Naive thymus-derived CD4-positive, alpha-beta T cell (primary cell): ENCODE data around the gene RNF5. TPM values are rescaled to one million over a fixed set of nuclear protein-coding genes. Genes with fewer than 3 reads are reported as not detected.
A peak's percentile ranks its signal among the peaks of the same experiment; 100 is the strongest.
"Not testable (repeated sequence)": the region's sequence is repeated elsewhere in the genome, so short reads cannot be mapped to it uniquely, and the experiment has no call there.

ENCODE experiments used
- ATAC-seq: fragments of 150-1000 bp; cut with Tn5 transposase; 2 replicates; pipeline ENCODE4 v1.10.0; 2021; ENCODE audit warnings: mild to moderate bottlenecking, moderate library complexity
- CTCF ChIA-PET: fragments of 350-600 bp; sonication (Branson Sonifier 250); formaldehyde crosslinking; loops from one replicate; lab custom pipeline; 2021; ENCODE audit warnings: antibody characterized with exemption; lab: Charles Lee
- POLR2A ChIA-PET: fragments of 350-600 bp; sonication (Branson Sonifier 250); formaldehyde crosslinking; loops from one replicate; lab custom pipeline; 2021; ENCODE audit warnings: antibody characterized with exemption, inconsistent platforms; lab: Charles Lee
- DNase-seq, 9 donors: peaks; one replicate each; pipeline versions ENCODE4 v3.0.0 to v3.0.0-alpha.2; 2020 to 2022; ENCODE audit warnings: mixed read lengths in 1 of 9
- H3K27ac ChIP-seq: one replicate; pipeline ENCODE4 v1.7.0; 2013; ENCODE audit warnings: mild to moderate bottlenecking, low read depth, low read length, moderate library complexity
- H3K27me3 ChIP-seq, 2 donors: one replicate each; pipeline ENCODE4 v1.7.0; 2013; ENCODE audit warnings: low read length in 2 of 2, mild to moderate bottlenecking in 2 of 2, moderate library complexity in 2 of 2; ENCODE audit not compliant: control insufficient read depth in 2 of 2, insufficient read depth in 2 of 2
- H3K36me3 ChIP-seq, 3 experiments: 1 replicate in 2 of 3; 2 replicates in 1 of 3; pipeline ENCODE4 v1.7.0; 2013; ENCODE audit warnings: low read length in 3 of 3, mild to moderate bottlenecking in 3 of 3, moderate library complexity in 1 of 3; ENCODE audit not compliant: insufficient read depth in 3 of 3, control insufficient read depth in 2 of 3
- H3K4me1 ChIP-seq, 2 donors: one replicate each; pipeline ENCODE4 v1.7.0; 2013; ENCODE audit warnings: low read length in 2 of 2, mild to moderate bottlenecking in 2 of 2, moderate library complexity in 1 of 2; ENCODE audit not compliant: control insufficient read depth in 2 of 2, insufficient read depth in 2 of 2
- H3K4me3 ChIP-seq: 2 replicates; pipeline ENCODE4 v1.7.0; 2013; ENCODE audit warnings: mild to moderate bottlenecking, low read length
- H3K9me3 ChIP-seq, 3 experiments: 1 replicate in 2 of 3; 2 replicates in 1 of 3; pipeline ENCODE4 v1.7.0; 2013; ENCODE audit warnings: low read length in 3 of 3; ENCODE audit not compliant: control insufficient read depth in 2 of 3
- H3K27ac Mint-ChIP-seq, 9 donors: one replicate each; pipeline ENCODE4 v1.8.0; 2020 to 2022; ENCODE audit warnings: mixed read lengths in 9 of 9, mild to moderate bottlenecking in 8 of 9, moderate library complexity in 5 of 9, inconsistent platforms in 2 of 9
- H3K27me3 Mint-ChIP-seq, 5 donors: one replicate each; pipeline ENCODE4 v1.8.0; 2021 to 2022; ENCODE audit warnings: mixed read lengths in 5 of 5, mild to moderate bottlenecking in 1 of 5
- H3K36me3 Mint-ChIP-seq, 5 donors: one replicate each; pipeline ENCODE4 v1.8.0; 2020 to 2022; ENCODE audit warnings: mixed read lengths in 5 of 5, mild to moderate bottlenecking in 3 of 5, inconsistent platforms in 1 of 5
- H3K4me1 Mint-ChIP-seq, 7 donors: one replicate each; pipeline ENCODE4 v1.8.0; 2020 to 2022; ENCODE audit warnings: mixed read lengths in 7 of 7, mild to moderate bottlenecking in 3 of 7, inconsistent platforms in 1 of 7
- H3K4me3 Mint-ChIP-seq, 10 donors: one replicate each; pipeline ENCODE4 v1.8.0; 2020 to 2022; ENCODE audit warnings: mild to moderate bottlenecking in 10 of 10, mixed read lengths in 10 of 10, moderate library complexity in 6 of 10, inconsistent platforms in 2 of 10
- H3K9me3 Mint-ChIP-seq, 11 donors: one replicate each; pipeline ENCODE4 v1.8.0; 2020 to 2022; ENCODE audit warnings: mixed read lengths in 11 of 11, mild to moderate bottlenecking in 4 of 11, inconsistent platforms in 1 of 11, moderate library complexity in 1 of 11
- intact Hi-C, 2 donors: fragments of 100-400 bp; cut with micrococcal nuclease; formaldehyde crosslinking; loops; one replicate each; pipeline ENCODE4 v1.15.1; 2023
- polyA plus RNA-seq, 2 donors: library from polyadenylated mRNA; unstranded; fragments of 300-500 nt; fragmentation: Illumina TruSeq; gene quantifications; one replicate each; pipeline ENCODE4 v1.2.3, GENCODE V29; 2021
- total RNA-seq, 6 experiments: library from RNA in 5 of 6; stranded (reverse) in 5 of 6; gene quantifications; 1 replicate in 5 of 6; 2 replicates in 1 of 6; pipeline ENCODE4 v1.2.3 and lab custom pipeline; 2021 to 2026

The RNF5 gene
- total and polyA plus RNA-seq, 7 experiments from 2014 or later: 17.0 to 111 (median 45.3) TPM

DNA sequence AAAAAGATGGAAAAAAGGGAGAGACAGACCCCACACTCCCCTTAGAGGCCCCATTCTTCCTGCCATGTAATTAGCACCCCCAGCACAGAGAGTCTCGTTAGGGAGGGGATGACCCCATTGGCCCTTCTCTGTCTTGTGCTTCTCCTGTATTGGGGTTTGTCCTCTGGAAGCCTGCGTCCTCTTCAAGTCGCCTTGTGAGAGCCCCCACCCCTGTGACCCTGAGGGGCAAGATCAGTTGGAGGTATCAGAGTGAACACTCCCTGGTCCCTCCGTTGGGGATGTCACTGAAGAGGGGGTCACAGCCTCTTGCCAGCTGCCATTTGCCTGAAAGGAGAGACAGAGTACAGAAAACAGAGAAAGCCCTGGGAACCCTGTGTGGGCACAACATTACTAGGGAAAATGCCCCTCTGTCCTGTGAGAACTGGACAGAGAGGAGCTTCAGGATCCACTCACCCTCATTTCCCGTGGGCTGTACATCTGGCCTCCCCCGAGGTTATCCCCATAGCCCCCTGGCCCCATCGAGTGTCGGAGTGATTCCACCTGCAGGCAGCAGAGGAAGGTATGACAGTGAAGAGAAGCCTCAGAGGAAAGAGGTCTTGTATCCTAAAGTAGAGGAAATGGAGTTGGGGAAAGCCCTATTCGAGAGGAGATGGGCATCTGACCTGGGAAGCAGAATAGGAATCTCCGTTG, 8.1 kb downstream of the RNF5 start:
- Histone ChIP-seq H3K4me1 (peaks cover 10 to 39% of the 10 kb centered on the region in 2 donors), H3K36me3 (peaks cover 15 to 64% (median 27%) of the 10 kb centered on the region in 3 experiments), H3K27ac (peak overlapping the region; percentile 97)
- peak overlapping the region; percentile 44 to 99 (median 94) for H3K4me3 Mint-ChIP-seq
- intact Hi-C loops, H3K9me3 Mint-ChIP-seq, H3K4me3 ChIP-seq, DNase-seq, H3K9me3 ChIP-seq, ATAC-seq, H3K27me3 ChIP-seq, CTCF ChIA-PET, H3K27me3 Mint-ChIP-seq: not testable (repeated sequence)
- peaks cover 13 to 36% (median 32%) of the 10 kb centered on the region in 5 donors for H3K36me3 Mint-ChIP-seq
- POLR2A ChIA-PET: interaction anchor here (1.7 to 10.6 kb wide), 3 partner anchors 7 to 58 kb away, joined by 9 to 259 read pairs (median 14); partner anchors contain the start of genes AGPAT1, ATF6B and RNF5
- H3K27ac Mint-ChIP-seq: peak overlapping the region; percentile 73 to 98 (median 91)
- H3K4me1 Mint-ChIP-seq: peaks cover 38 to 57% (median 49%) of the 10 kb centered on the region in 7 donors

DNA sequence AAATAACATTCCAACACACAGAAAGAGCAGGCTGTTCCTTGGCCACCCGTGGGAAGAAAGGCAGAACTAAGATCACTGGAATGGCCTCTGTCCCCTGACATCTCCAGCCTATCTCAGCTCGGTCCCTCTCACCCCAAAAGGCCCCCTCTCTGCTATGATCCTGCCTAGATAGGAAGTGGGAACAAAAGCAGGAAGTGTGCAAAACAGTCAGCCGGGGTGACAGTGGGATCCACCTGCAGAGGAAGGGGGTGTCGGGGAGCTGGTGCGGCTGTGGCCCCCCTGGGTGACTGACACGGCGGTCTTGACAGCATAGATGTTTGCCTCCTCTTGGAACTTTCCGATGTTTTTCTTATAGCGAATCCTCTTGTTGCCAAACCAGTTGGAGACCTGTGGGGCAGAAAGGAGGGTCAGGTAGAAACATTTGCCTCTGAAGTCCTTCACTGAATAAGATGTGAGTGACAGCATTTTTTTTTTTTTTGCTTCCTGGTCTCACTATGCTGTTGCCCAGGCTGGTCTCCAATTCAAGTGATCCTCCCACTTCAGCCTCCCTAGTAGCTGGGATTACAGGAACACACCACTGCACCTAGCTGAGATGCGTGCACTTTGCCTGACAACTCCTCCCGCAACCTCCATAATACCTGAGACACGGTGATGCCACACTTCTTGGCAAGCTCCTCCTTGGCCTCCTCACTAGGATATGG, 9.0 kb downstream of the RNF5 start:
- H3K4me3 ChIP-seq: peak overlapping the region; percentile 17
- ATAC-seq (no peak), DNase-seq (no peak)
- CTCF ChIA-PET: interaction anchor here (1.8 kb wide), 1 partner anchor 8 kb away, joined by 5 read pairs; no protein-coding TSS in a partner anchor
- Mint-ChIP-seq H3K27me3 (no peaks in the 10 kb centered on the region), H3K4me3 (peak overlapping the region; percentile 36 to 99 (median 96)), H3K4me1 (peaks cover 36 to 52% (median 44%) of the 10 kb centered on the region in 7 donors), H3K9me3 (no peaks in the 10 kb centered on the region), H3K27ac (peak overlapping the region; percentile 73 to 98 (median 91)), H3K36me3 (peaks cover 17 to 43% (median 35%) of the 10 kb centered on the region in 5 donors)
- H3K36me3 ChIP-seq: peaks cover 15 to 66% (median 24%) of the 10 kb centered on the region in 3 experiments
- H3K27ac ChIP-seq: peak overlapping the region; percentile 97
- H3K4me1 ChIP-seq: peaks cover 10 to 37% of the 10 kb centered on the region in 2 donors
- no peaks in the 10 kb centered on the region for H3K9me3 ChIP-seq
- intact Hi-C loops: no loop called here
- no peaks in the 10 kb centered on the region for H3K27me3 ChIP-seq
- POLR2A ChIA-PET: interaction anchor here (1.7 to 10.6 kb wide), 3 partner anchors 8 to 59 kb away, joined by 9 to 259 read pairs (median 14); partner anchors contain the start of genes AGPAT1, ATF6B and RNF5

DNA sequence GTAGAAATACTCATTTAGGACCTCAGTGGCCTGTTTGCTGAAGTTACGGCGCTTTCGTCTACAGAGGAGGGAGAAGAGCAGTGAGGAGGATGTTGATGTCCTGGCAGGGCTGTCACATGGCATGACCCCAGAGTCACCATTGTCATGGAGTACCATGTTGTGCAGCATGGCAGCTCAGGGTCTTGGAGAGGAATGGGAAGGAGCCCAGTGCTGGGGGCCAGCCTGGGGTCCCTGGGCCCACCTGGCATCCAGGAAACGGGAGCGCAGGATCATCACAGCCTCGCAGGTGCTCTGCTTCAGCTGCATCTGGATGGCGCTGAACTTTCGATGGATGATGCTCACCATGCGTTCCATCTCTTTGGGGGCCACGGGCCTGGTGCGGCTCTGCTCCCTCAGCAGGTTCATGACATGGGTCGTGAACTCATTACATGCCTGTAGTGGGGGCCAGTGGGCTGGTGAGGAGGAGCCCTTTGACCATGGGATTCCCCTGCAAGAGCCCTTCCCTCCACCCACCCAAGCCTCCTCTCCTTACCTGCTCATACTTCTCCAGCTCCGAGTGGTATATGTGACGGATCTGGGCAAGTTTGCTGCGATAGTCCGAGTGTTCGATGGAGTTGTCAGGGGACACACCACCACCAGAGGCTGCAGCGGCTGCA, 9.6 kb downstream of the RNF5 start:
- DNase-seq, H3K27me3 ChIP-seq, H3K27me3 Mint-ChIP-seq, ATAC-seq, intact Hi-C loops, H3K9me3 Mint-ChIP-seq, H3K9me3 ChIP-seq: not testable (repeated sequence)
- Mint-ChIP-seq H3K4me1 (peaks cover 31 to 46% (median 42%) of the 10 kb centered on the region in 7 donors), H3K27ac (peak overlapping the region; percentile 73 to 98 (median 91)), H3K36me3 (peaks cover 17 to 48% (median 35%) of the 10 kb centered on the region in 5 donors), H3K4me3 (peak overlapping the region; percentile 90 to 100 (median 97))
- Histone ChIP-seq H3K36me3 (peaks cover 15 to 64% (median 17%) of the 10 kb centered on the region in 3 experiments), H3K27ac (peak overlapping the region; percentile 97), H3K4me3 (peak overlapping the region; percentile 94), H3K4me1 (peaks cover 13 to 30% of the 10 kb centered on the region in 2 donors)
- ChIA-PET CTCF (interaction anchor here (1.8 kb wide), 1 partner anchor 9 kb away, joined by 5 read pairs; no protein-coding TSS in a partner anchor), POLR2A (interaction anchor here (1.8 to 10.6 kb wide), 3 partner anchors 8 to 657 kb away, joined by 9 to 259 read pairs (median 14); partner anchors contain the start of genes AGPAT1 and RNF5)

DNA sequence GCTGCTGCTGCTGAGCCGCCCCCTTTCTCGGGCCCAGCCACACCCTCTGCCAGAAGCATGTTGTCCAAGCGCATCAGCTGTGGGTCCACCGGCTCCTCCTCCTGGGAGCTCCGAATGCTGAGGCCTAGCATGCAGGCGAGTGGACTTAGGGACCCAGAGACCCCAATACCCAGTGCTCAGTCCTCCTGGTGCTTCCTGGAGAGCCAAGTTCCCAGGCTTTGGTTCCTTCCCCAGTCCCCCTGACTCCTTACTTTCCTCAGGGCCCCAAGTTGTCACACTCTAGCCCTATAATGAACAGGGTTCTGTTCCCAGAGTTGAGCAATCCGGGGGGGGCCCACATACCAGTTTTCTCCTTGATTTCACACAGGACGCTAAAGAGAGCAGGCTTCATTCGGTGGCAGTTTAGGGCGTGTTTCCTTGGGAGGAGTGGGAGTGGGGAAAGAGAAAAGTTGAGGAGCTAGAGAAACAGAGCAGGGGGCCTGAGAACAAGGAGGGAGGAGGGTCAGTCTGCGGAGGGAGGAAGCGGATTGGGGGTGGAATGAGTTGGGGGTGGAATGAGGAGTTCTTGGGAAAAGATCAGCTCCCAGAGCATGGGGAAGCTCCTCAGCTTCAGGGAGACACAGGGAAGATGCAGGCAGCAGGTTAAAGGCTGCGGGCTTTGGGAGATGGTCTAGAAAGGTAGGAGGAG, 10.3 kb downstream of the RNF5 start:
- H3K4me1 Mint-ChIP-seq: peaks cover 36 to 46% (median 42%) of the 10 kb centered on the region in 7 donors
- Histone ChIP-seq H3K4me3 (peak overlapping the region; percentile 94), H3K27ac (peak overlapping the region; percentile 97), H3K4me1 (peaks cover 20 to 33% of the 10 kb centered on the region in 2 donors), H3K9me3 (no peaks in the 10 kb centered on the region), H3K36me3 (peaks cover 10 to 58% (median 15%) of the 10 kb centered on the region in 3 experiments), H3K27me3 (no peaks in the 10 kb centered on the region)
- H3K9me3 Mint-ChIP-seq: no peaks in the 10 kb centered on the region
- CTCF ChIA-PET: interaction anchor here (1.8 kb wide), 1 partner anchor 9 kb away, joined by 5 read pairs; no protein-coding TSS in a partner anchor
- DNase-seq (no peak), ATAC-seq (no peak)
- H3K27ac Mint-ChIP-seq: peak overlapping the region; percentile 80 to 97 (median 91)
- H3K27me3 Mint-ChIP-seq: no peaks in the 10 kb centered on the region
- POLR2A ChIA-PET: interaction anchor here (0.9 to 10.6 kb wide), 6 partner anchors 7 to 657 kb away, joined by 3 to 259 read pairs (median 7); partner anchors contain the start of genes AGPAT1, ATF6B and RNF5
- intact Hi-C loops: no loop called here
- peak overlapping the region; percentile 90 to 100 (median 97) for H3K4me3 Mint-ChIP-seq
- H3K36me3 Mint-ChIP-seq: peaks cover 17 to 49% (median 35%) of the 10 kb centered on the region in 5 donors

DNA sequence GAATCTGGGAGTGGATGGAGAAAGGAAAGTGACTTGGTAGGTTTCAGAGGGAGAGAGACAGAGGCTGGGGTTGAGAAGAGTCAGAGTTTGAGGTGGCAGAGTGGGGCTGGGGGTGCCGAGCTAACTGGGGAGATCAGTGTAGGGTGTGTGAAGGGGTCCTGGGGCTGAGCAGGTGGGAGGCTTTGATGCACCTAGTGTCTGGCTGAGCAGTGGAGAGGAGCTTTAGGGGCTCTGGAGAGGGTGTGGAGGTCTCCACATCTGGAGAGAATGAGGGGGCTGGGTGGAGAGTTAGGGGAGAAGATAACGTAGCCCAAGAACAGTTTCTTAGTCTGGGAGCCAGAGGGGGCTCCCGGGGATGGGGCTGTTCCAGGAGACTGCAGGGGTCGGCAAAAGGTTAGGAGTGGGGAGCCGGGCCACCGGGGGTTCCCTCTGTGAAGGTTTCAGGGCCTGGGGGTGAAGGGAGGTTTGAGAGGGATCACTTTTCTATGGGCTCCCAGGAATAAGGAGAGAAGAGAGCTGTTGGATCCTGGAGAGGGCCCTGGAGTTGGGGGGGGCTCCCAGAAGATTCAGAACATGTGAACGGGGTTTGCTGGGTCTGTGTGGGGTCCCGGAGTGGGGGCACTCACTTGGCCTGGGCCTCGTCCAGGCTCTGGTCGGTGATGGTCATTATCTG, 11.0 kb downstream of the RNF5 start:
- Mint-ChIP-seq H3K36me3 (peaks cover 17 to 47% (median 35%) of the 10 kb centered on the region in 5 donors), H3K9me3 (no peaks in the 10 kb centered on the region), H3K4me3 (peak overlapping the region; percentile 90 to 100 (median 97)), H3K27ac (peak overlapping the region; percentile 80 to 97 (median 91)), H3K4me1 (peaks cover 43 to 52% (median 49%) of the 10 kb centered on the region in 7 donors), H3K27me3 (no peaks in the 10 kb centered on the region)
- H3K4me1 ChIP-seq: peaks cover 27 to 38% of the 10 kb centered on the region in 2 donors
- H3K9me3 ChIP-seq: no peaks in the 10 kb centered on the region
- ChIA-PET CTCF (interaction anchor here (1.8 kb wide), 1 partner anchor 10 kb away, joined by 5 read pairs; no protein-coding TSS in a partner anchor), POLR2A (interaction anchor here (0.8 to 10.6 kb wide), 6 partner anchors 9 to 656 kb away, joined by 3 to 259 read pairs (median 4); partner anchors contain the start of genes AGPAT1, ATF6B and RNF5)
- no peak for ATAC-seq
- intact Hi-C loops: no loop called here
- peak overlapping the region; percentile 94 for H3K4me3 ChIP-seq
- no peak for DNase-seq
- no peaks in the 10 kb centered on the region for H3K27me3 ChIP-seq
- H3K27ac ChIP-seq: peak overlapping the region; percentile 97
- peaks cover 10 to 51% (median 15%) of the 10 kb centered on the region in 3 experiments for H3K36me3 ChIP-seq
